GM21423 (cell line): ENCODE results near the gene SIDT2.

ENCODE experiments used
- ATAC-seq: cut with Tn5 transposase; IDR thresholded peaks from one replicate; pipeline ENCODE4 v1.9.1; 2021; ENCODE audit warnings: mild to moderate bottlenecking, moderate library complexity; ENCODE audit not compliant: unreplicated experiment

SIDT2 gene

GRCh38 chr11:117220568-117220967 is 42.0 kb downstream of the SIDT2 start:
- no peak for ATAC-seq

- no peak for ATAC-seq
Observed at GRCh38 chr11:117220999-117221774, 42.6 kb downstream of the SIDT2 start.

GRCh38 chr11:117221775-117222517 is 43.4 kb downstream of the SIDT2 start:
- ATAC-seq = no peak

- ATAC-seq = no peak
Observed at GRCh38 chr11:117222991-117223740, 44.6 kb downstream of the SIDT2 start.

GRCh38 chr11:117223741-117224689 is 45.5 kb downstream of the SIDT2 start:
- ATAC-seq = no peak

GRCh38 chr11:117225553-117226170 is 47.1 kb downstream of the SIDT2 start:
- no peak for ATAC-seq

GRCh38 chr11:117226388-117227385 is 48.1 kb downstream of the SIDT2 start:
- no peak for ATAC-seq

GRCh38 chr11:117228091-117228490 is 49.5 kb downstream of the SIDT2 start:
- ATAC-seq = no peak

- ATAC-seq = no peak
Observed at GRCh38 chr11:117229411-117229810, 50.9 kb downstream of the SIDT2 start.

GRCh38 chr11:117229931-117230285 is 51.4 kb downstream of the SIDT2 start:
- ATAC-seq = no peak

- no peak for ATAC-seq
Observed at GRCh38 chr11:117230286-117230961, 51.9 kb downstream of the SIDT2 start.

- no peak for ATAC-seq
Observed at GRCh38 chr11:117230999-117231841, 52.7 kb downstream of the SIDT2 start.

GRCh38 chr11:117231842-117232091 is 53.2 kb downstream of the SIDT2 start, which contains the start of gene PCSK7:
Gene PCSK7 (minus strand): TSS chr11:117232073. CDS start chr11:117229844, 2,229 bp downstream.
- no peak for ATAC-seq

- peak; percentile 65 for ATAC-seq
Observed at GRCh38 chr11:117232092-117232878, 53.7 kb downstream of the SIDT2 start, which contains the start of gene RNF214. Gene RNF214 (plus strand): TSS chr11:117232671. CDS start chr11:117234273, 1,602 bp downstream.

GRCh38 chr11:117232911-117233409 is 54.4 kb downstream of the SIDT2 start:
- peak; percentile 2 for ATAC-seq

GRCh38 chr11:117238221-117238620 is 59.7 kb downstream of the SIDT2 start:
- no peak for ATAC-seq
